Measurements from ENCODE around the gene APOL3. TPM values are rescaled to one million over a fixed set of nuclear protein-coding genes. Genes with fewer than 3 reads are reported as not detected.
"Not testable (repeated sequence)": the region's sequence is repeated elsewhere in the genome, so short reads cannot be mapped to it uniquely, and the experiment has no call there.

The APOL3 gene
- total and polyA plus RNA-seq, 9 donors, result 15.4 to 62.1 (median 19.4) TPM

DNA sequence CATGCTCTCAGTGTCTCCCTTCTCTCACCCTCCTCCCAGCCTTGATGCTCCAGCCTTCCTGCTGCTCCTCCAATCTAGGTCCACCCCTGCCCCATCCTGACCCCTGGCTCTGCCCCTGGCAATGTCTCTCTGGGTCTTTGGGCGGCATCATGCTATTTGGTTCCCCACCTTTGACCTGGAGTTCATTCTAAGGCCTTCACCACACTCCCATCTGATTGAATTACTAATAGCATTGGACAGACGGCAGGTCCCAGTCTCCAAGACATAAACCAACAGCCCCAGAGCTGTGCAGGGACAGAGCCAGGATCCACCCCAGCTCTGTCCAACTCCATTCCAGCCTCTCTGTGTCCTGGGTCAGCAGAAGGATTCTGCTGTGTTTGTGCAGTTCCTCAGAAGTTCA, 33.8 kb upstream of the APOL3 start:
- no peaks in the 10 kb centered on the region for H3K9me3 ChIP-seq
- 73 to 83% (median 83%) methylated on average over 2 of the region's 2 CpGs for WGBS, 3 donors
- no peak overlapping the region for H3K4me3 ChIP-seq
- peaks cover 17% of the 10 kb centered on the region for H3K4me1 ChIP-seq (ENCODE audit: insufficient read depth)
- no peak overlapping the region for H3K27ac ChIP-seq
- intact Hi-C loops (cut with DNase I), result loop anchor here in 3 of 4 donors (5.0 to 10.0 kb wide), 2 partner anchors 90 to 93 kb away; no protein-coding TSS in a partner anchor
- H3K36me3 ChIP-seq, result no peaks in the 10 kb centered on the region
- no peak for TF ChIP-seq POLR2A (IDR thresholded peaks at IDR 0.05)
- TF ChIP-seq EP300 (IDR thresholded peaks at IDR 0.05), result no peak
- no peak for DNase-seq
- H3K27me3 ChIP-seq, result no peaks in the 10 kb centered on the region

DNA sequence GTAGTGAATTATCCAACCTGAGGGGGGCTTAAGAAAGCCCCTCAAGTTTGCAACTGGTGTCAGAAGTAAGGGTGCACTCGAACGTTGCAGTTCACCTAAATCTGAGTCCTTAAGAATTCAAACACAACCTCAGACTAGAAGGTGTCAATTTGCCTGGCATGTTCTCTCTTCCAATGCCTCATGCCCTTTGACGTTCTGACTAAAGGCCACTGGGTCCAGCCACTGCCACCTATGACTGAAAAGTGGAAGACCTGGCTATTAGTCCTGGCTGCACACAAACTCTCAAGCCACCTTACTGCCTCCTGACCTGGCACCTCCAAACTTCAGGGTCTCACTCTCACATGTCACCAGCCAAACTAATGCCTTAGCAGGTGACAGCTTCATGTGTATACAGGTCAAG, 33.0 kb upstream of the APOL3 start:
- no peak for DNase-seq
- H3K27me3 ChIP-seq, result no peaks in the 10 kb centered on the region
- no peaks in the 10 kb centered on the region for H3K36me3 ChIP-seq
- 52 to 81% (median 73%) methylated on average over 3 of the region's 3 CpGs for WGBS, 3 donors
- no peak overlapping the region for H3K4me3 ChIP-seq
- intact Hi-C loops (cut with DNase I), result loop anchor here in 3 of 4 donors (5.0 to 10.0 kb wide), 2 partner anchors 91 to 94 kb away; no protein-coding TSS in a partner anchor
- no peak overlapping the region for H3K27ac ChIP-seq
- no peaks in the 10 kb centered on the region for H3K9me3 ChIP-seq
- TF ChIP-seq POLR2A (IDR thresholded peaks at IDR 0.05) (no peak), CTCF (IDR thresholded peaks at IDR 0.05) (no peak), EP300 (IDR thresholded peaks at IDR 0.05) (no peak)
- H3K4me1 ChIP-seq (ENCODE audit: insufficient read depth), result peaks cover 13% of the 10 kb centered on the region

GRCh38 chr22:36193171-36193570, 32.6 kb upstream of the APOL3 start:
- Histone ChIP-seq H3K36me3 (no peaks in the 10 kb centered on the region), H3K4me3 (no peak overlapping the region), H3K27ac (no peak overlapping the region), H3K4me1 (ENCODE audit: insufficient read depth) (peaks cover 11% of the 10 kb centered on the region), H3K9me3 (no peaks in the 10 kb centered on the region), H3K27me3 (no peaks in the 10 kb centered on the region)
- 72 to 78% (median 77%) methylated on average over 3 of the region's 3 CpGs for WGBS, 3 donors
- TF ChIP-seq POLR2A (IDR thresholded peaks at IDR 0.05) (no peak), CTCF (IDR thresholded peaks at IDR 0.05) (no peak), EP300 (IDR thresholded peaks at IDR 0.05) (no peak)
- no peak for DNase-seq
- intact Hi-C loops (cut with DNase I), result loop anchor here in 3 of 4 donors (5.0 to 10.0 kb wide), 2 partner anchors 92 to 94 kb away; no protein-coding TSS in a partner anchor

GRCh38 chr22:36192542-36192941, 32.0 kb upstream of the APOL3 start:
- no peaks in the 10 kb centered on the region for H3K36me3 ChIP-seq
- TF ChIP-seq CTCF (IDR thresholded peaks at IDR 0.05) (no peak), EP300 (IDR thresholded peaks at IDR 0.05) (no peak), POLR2A (IDR thresholded peaks at IDR 0.05) (no peak)
- intact Hi-C loops (cut with DNase I), result loop anchor here in 3 of 4 donors (5.0 to 10.0 kb wide), 2 partner anchors 92 to 95 kb away; no protein-coding TSS in a partner anchor
- no peak overlapping the region for H3K4me3 ChIP-seq
- H3K4me1 ChIP-seq (ENCODE audit: insufficient read depth), result peaks cover 6% of the 10 kb centered on the region
- DNase-seq, result no peak
- H3K9me3 ChIP-seq, result no peaks in the 10 kb centered on the region
- 58 to 85% (median 65%) methylated on average over 4 of the region's 4 CpGs for WGBS, 3 donors
- no peak overlapping the region for H3K27ac ChIP-seq
- no peaks in the 10 kb centered on the region for H3K27me3 ChIP-seq

- Histone ChIP-seq H3K4me3 (no peak overlapping the region), H3K36me3 (no peaks in the 10 kb centered on the region), H3K27me3 (no peaks in the 10 kb centered on the region), H3K9me3 (no peaks in the 10 kb centered on the region), H3K27ac (no peak overlapping the region), H3K4me1 (ENCODE audit: insufficient read depth) (peaks cover 3% of the 10 kb centered on the region)
- intact Hi-C loops (cut with DNase I), result loop anchor here in 3 of 4 donors (5.0 to 10.0 kb wide), 2 partner anchors 94 to 96 kb away; no protein-coding TSS in a partner anchor
- TF ChIP-seq CTCF (IDR thresholded peaks at IDR 0.05) (no peak), POLR2A (IDR thresholded peaks at IDR 0.05) (no peak), EP300 (IDR thresholded peaks at IDR 0.05) (no peak)
- 54 to 62% (median 55%) methylated on average over 17 of the region's 17 CpGs for WGBS, 3 donors
- peak; percentile 54 to 79 (median 65) for DNase-seq
Measured at GRCh38 chr22:36191106-36191836, 30.7 kb upstream of the APOL3 start.

GRCh38 chr22:36187862-36188261, 27.3 kb upstream of the APOL3 start:
- WGBS, 3 donors, result 93 to 97% (median 93%) methylated on average over 3 of the region's 6 CpGs
- H3K9me3 ChIP-seq; H3K36me3 ChIP-seq; DNase-seq; H3K4me3 ChIP-seq; H3K27me3 ChIP-seq; H3K4me1 ChIP-seq (ENCODE audit: insufficient read depth); H3K27ac ChIP-seq; intact Hi-C loops (cut with DNase I): not testable (repeated sequence)

Data from ovary (tissue), 9 donors.